ENCODE measurements around the gene DNASE1L1. TPM values are rescaled to one million over a fixed set of nuclear protein-coding genes. Genes with fewer than 3 reads are reported as not detected.

DNASE1L1 gene
- polyA plus RNA-seq, 1 of the 3 experiments (the other 2 are of a cell fraction) = 18.2 TPM

DNA sequence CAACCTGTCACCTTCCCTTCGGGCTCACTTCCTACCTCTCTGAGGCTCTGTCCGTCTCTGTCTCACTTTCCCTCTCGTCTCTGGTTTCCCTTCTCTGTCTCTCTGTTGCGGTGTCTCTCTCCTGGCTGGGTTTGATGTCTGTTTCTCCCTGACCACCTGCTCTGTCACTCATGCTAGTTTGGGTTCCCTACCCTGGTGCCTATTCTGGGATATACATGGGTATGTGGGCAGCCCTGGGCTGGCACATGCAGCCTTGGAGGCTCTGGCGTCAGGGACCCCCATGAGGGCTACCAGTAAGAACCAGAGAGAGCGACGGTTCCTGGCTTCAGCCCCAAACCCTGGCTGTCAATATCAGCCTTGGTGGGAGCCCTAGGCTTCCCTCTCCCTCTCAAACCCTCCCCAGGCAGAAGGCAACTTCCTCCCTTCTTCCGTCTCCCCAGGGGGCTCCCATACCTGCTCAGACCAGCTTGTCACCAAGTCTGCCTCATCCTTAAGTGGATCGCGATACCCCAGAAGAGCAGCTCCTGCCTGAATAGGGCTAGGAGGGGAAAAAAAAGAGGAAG is 314 bp downstream of the DNASE1L1 start:
- 45% methylated on average over 7 of the region's 10 CpGs for WGBS (ENCODE audit: low lambda C conversion rate)
- Histone ChIP-seq H3K79me2 (ENCODE audit: insufficient read depth) (peaks cover 23% of the 10 kb centered on the region), H3K36me3 (replicated peaks in 1 of 2; ENCODE audit: control insufficient read depth in 1 of 2, insufficient read depth in 2 of 2, low read length in 1 of 2) (no peaks in the 10 kb centered on the region), H3F3A (replicated peaks; ENCODE audit: insufficient read depth) (no peaks in the 10 kb centered on the region), H2AFZ (ENCODE audit: low read depth) (peak overlapping the region; percentile 30; the same call in 1 of the 2 replicates), H3K4me2 (peak overlapping the region; percentile 91), H3K9me2 (no peaks in the 10 kb centered on the region), H3K4me1 (ENCODE audit: control insufficient read depth in 1 of 2, insufficient read depth in 2 of 2, low read depth in 1 of 2, low read length in 1 of 2) (peaks cover 4 to 9% of the 10 kb centered on the region in 2 experiments; a peak in 1 of 4 replicates), H3K27me3 (ENCODE audit: insufficient read depth) (no peaks in the 10 kb centered on the region; the same call in 1 of the 2 replicates), H3K9ac (peak overlapping the region; percentile 67), H3K4me3 (ENCODE audit: low read depth in 2 of 2, low read length in 1 of 2) (peak overlapping the region; percentile 38 to 60; a peak in 3 of 4 replicates), H3K9me3 (no peaks in the 10 kb centered on the region), H4K20me1 (ENCODE audit: insufficient read depth) (no peaks in the 10 kb centered on the region), H3K27ac (ENCODE audit: low read depth in 2 of 2, low read length in 1 of 2) (peak overlapping the region in 1 of 2 experiments; percentile 64; a peak in 1 of 4 replicates)
- no peak for TF ChIP-seq RFX5 (IDR thresholded peaks at IDR 0.05; ENCODE audit: low read length)
- TF ChIP-seq REST (IDR thresholded peaks at IDR 0.05; ENCODE audit: low read depth, low read length) = no peak
- no peak for TF ChIP-seq MEF2A (IDR thresholded peaks at IDR 0.05; ENCODE audit: borderline replicate concordance, low read depth)
- no peak for TF ChIP-seq RCOR1 (IDR thresholded peaks at IDR 0.05; ENCODE audit: low read length)
- no peak for TF ChIP-seq NFIC (IDR thresholded peaks at IDR 0.05; ENCODE audit: borderline replicate concordance)
- no peak for TF ChIP-seq TAF1 (IDR thresholded peaks at IDR 0.05; ENCODE audit: borderline replicate concordance, low read depth, low read length)
- no peak for TF ChIP-seq GABPA (IDR thresholded peaks at IDR 0.05; ENCODE audit: low read depth)
- no peak for TF ChIP-seq FOXM1 (IDR thresholded peaks at IDR 0.05; ENCODE audit: low read depth)
- no peak for TF ChIP-seq RXRA (IDR thresholded peaks at IDR 0.05; ENCODE audit: borderline replicate concordance, low read depth)
- TF ChIP-seq, protein P1, sequence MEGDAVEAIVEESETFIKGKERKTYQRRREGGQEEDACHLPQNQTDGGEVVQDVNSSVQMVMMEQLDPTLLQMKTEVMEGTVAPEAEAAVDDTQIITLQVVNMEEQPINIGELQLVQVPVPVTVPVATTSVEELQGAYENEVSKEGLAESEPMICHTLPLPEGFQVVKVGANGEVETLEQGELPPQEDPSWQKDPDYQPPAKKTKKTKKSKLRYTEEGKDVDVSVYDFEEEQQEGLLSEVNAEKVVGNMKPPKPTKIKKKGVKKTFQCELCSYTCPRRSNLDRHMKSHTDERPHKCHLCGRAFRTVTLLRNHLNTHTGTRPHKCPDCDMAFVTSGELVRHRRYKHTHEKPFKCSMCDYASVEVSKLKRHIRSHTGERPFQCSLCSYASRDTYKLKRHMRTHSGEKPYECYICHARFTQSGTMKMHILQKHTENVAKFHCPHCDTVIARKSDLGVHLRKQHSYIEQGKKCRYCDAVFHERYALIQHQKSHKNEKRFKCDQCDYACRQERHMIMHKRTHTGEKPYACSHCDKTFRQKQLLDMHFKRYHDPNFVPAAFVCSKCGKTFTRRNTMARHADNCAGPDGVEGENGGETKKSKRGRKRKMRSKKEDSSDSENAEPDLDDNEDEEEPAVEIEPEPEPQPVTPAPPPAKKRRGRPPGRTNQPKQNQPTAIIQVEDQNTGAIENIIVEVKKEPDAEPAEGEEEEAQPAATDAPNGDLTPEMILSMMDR (IDR thresholded peaks at IDR 0.05) = no peak
- no peak for DNase-seq
- ChIA-PET CTCF (interaction anchor here (1.0 to 1.3 kb wide), 3 partner anchors 9 to 20 kb away, joined by 3 to 4 read pairs (median 4); partner anchors contain the start of gene RPL10), POLR2A (interaction anchor here (5.0 kb wide), 1 partner anchor 8 kb away, joined by 25 read pairs; no protein-coding TSS in a partner anchor)

DNA sequence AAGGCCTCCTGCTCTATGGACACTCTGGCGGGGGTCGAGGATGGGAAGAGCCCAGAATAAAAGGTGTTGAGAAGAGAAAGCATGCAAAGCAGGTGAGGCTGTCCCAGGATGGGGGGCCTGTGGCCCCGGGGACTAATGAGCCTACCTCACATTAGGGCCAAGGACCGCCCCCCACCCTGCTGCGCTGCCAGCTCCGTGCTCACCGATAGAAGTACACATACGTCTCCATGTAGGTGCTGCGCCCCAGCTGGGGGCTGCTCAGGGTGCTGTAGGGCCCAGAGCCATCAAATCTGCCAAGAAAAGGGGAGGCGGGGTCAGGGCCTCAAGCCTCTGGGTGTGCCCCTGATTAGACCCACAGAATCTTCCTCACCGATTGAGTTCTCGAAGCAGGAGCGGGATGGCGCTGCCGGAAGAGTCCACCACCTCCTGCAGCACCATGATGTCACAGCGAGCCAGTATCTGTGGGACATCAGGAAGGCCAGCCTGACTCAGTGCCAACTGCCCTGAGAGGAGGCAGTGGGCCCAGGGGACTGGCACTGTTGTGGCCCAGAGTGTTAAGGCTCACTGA is 4.3 kb downstream of the DNASE1L1 start:
- Histone ChIP-seq H2AFZ (ENCODE audit: low read depth) (no peak overlapping the region), H4K20me1 (ENCODE audit: insufficient read depth) (peaks cover 24% of the 10 kb centered on the region), H3K4me1 (ENCODE audit: control insufficient read depth in 1 of 2, insufficient read depth in 2 of 2, low read depth in 1 of 2, low read length in 1 of 2) (peaks cover 4 to 6% of the 10 kb centered on the region in 2 experiments; a peak in 1 of 4 replicates), H3F3A (replicated peaks; ENCODE audit: insufficient read depth) (peaks cover 29% of the 10 kb centered on the region), H3K9ac (no peak overlapping the region), H3K27me3 (ENCODE audit: insufficient read depth) (no peaks in the 10 kb centered on the region), H3K27ac (ENCODE audit: low read depth in 2 of 2, low read length in 1 of 2) (no peak overlapping the region), H3K9me2 (no peaks in the 10 kb centered on the region), H3K4me2 (no peak overlapping the region), H3K79me2 (ENCODE audit: insufficient read depth) (peaks cover 25% of the 10 kb centered on the region), H3K4me3 (ENCODE audit: low read depth in 2 of 2, low read length in 1 of 2) (no peak overlapping the region), H3K9me3 (no peaks in the 10 kb centered on the region), H3K36me3 (replicated peaks in 1 of 2; ENCODE audit: control insufficient read depth in 1 of 2, insufficient read depth in 2 of 2, low read length in 1 of 2) (peaks cover 7 to 11% of the 10 kb centered on the region in 2 experiments)
- ChIA-PET CTCF (no interaction called here), POLR2A (no interaction called here)
- DNase-seq = no peak
- no peak for TF ChIP-seq SIN3A (IDR thresholded peaks at IDR 0.05; ENCODE audit: borderline replicate concordance, low read depth, low read length)
- no peak for TF ChIP-seq POLR2AphosphoS5 (IDR thresholded peaks at IDR 0.05; ENCODE audit: low read depth, low read length)
- no peak for TF ChIP-seq NRF1 (IDR thresholded peaks at IDR 0.05; ENCODE audit: low read depth, low read length)
- TF ChIP-seq EP300 (IDR thresholded peaks at IDR 0.05; ENCODE audit: borderline replicate concordance in 1 of 2, low read depth in 1 of 2, low read length in 1 of 2) = no peak
- TF ChIP-seq TAF1 (IDR thresholded peaks at IDR 0.05; ENCODE audit: borderline replicate concordance, low read depth, low read length) = no peak
- TF ChIP-seq PBX3 (IDR thresholded peaks at IDR 0.05) = no peak
- TF ChIP-seq CHD2 (IDR thresholded peaks at IDR 0.05; ENCODE audit: low read length, partially characterized antibody) = no peak
- TF ChIP-seq EZH2phosphoT487 (IDR thresholded peaks at IDR 0.05; ENCODE audit: borderline replicate concordance, low read depth) = no peak
- TF ChIP-seq FOXJ3 (CRISPR knock-in tag; IDR thresholded peaks at IDR 0.05) = no peak
- 62% methylated on average over 12 of the region's 16 CpGs for WGBS (ENCODE audit: low lambda C conversion rate)

Data from SK-N-SH (cell line).